Hippocampal formation (tissue), 2 donors: ENCODE results near the gene MB21D2.

Source experiments
- DNase-seq, 2 donors: peaks; one replicate each; lab custom pipeline; 2025; lab: John Stamatoyannopoulos, UW

Gene MB21D2

GRCh38 chr3:192923731-192924130 lies 6.1 kb upstream of the MB21D2 start:
- DNase-seq = no peak

GRCh38 chr3:192921793-192922192 lies 4.1 kb upstream of the MB21D2 start:
- DNase-seq = no peak

- DNase-seq = no peak
These were observed 2.8 kb upstream of the MB21D2 start for GRCh38 chr3:192920411-192920810.

GRCh38 chr3:192919901-192920300 lies 2.2 kb upstream of the MB21D2 start:
- DNase-seq = no peak

GRCh38 chr3:192918275-192918588 lies 576 bp upstream of the MB21D2 start:
- no peak for DNase-seq

GRCh38 chr3:192917028-192917403 lies 640 bp downstream of the MB21D2 start:
- peak; percentile 57 to 64 for DNase-seq

- peak; percentile 11 to 64 for DNase-seq
These were observed 1.2 kb downstream of the MB21D2 start for GRCh38 chr3:192916371-192917027.

GRCh38 chr3:192915722-192916121 lies 1.9 kb downstream of the MB21D2 start:
- DNase-seq = no peak

- DNase-seq = peak; percentile 16 to 68
These were observed 2.4 kb downstream of the MB21D2 start for GRCh38 chr3:192915304-192915703.

- no peak for DNase-seq
These were observed 2.8 kb downstream of the MB21D2 start for GRCh38 chr3:192914848-192915247.

GRCh38 chr3:192913540-192913939 lies 4.1 kb downstream of the MB21D2 start:
- no peak for DNase-seq

- no peak for DNase-seq
These were observed 6.4 kb downstream of the MB21D2 start for GRCh38 chr3:192911293-192911692.

- no peak for DNase-seq
These were observed 9.9 kb downstream of the MB21D2 start for GRCh38 chr3:192907784-192908183.

GRCh38 chr3:192906940-192907339 lies 10.7 kb downstream of the MB21D2 start:
- DNase-seq = no peak

GRCh38 chr3:192905980-192906678 lies 11.5 kb downstream of the MB21D2 start:
- DNase-seq = no peak

- peak in 1 of 2 donors; percentile 14 for DNase-seq
These were observed 12.9 kb downstream of the MB21D2 start for GRCh38 chr3:192904632-192905289.

- no peak for DNase-seq
These were observed 15.1 kb downstream of the MB21D2 start for GRCh38 chr3:192902549-192902948.

- DNase-seq = no peak
These were observed 16.2 kb downstream of the MB21D2 start for GRCh38 chr3:192901435-192901834.

- DNase-seq = no peak
These were observed 18.1 kb downstream of the MB21D2 start for GRCh38 chr3:192899540-192899982.

- DNase-seq = no peak
These were observed 20.7 kb downstream of the MB21D2 start for GRCh38 chr3:192897005-192897404.

GRCh38 chr3:192896208-192896607 lies 21.4 kb downstream of the MB21D2 start:
- no peak for DNase-seq

- no peak for DNase-seq
These were observed 23.0 kb downstream of the MB21D2 start for GRCh38 chr3:192894676-192895075.
